HEK293 (cell line): ENCODE data around the gene CCAR1.
A peak's percentile ranks its signal among the peaks of the same experiment; 100 is the strongest.
"Not testable (repeated sequence)": the region's sequence is repeated elsewhere in the genome, so short reads cannot be mapped to it uniquely, and the experiment has no call there.

Experiments used
- CTCF ChIA-PET: fragments of 350-600 bp; formaldehyde crosslinking; extraction: SDS; loops from one replicate; lab custom pipeline; 2021; ENCODE audit warnings: antibody characterized with exemption; lab: Yijun Ruan, JAX
- POLR2A ChIA-PET: fragments of 300-600 bp; formaldehyde crosslinking; extraction: SDS; loops from one replicate; lab custom pipeline; 2020; ENCODE audit warnings: antibody characterized with exemption, inconsistent platforms; lab: Yijun Ruan, JAX
- H3K27ac ChIP-seq: fragments of 200-500 bp; sonication (Bioruptor generic); 2 replicates; pipeline ENCODE4 v1.5.1; 2014; ENCODE audit warnings: low read depth, low read length, control low read depth, inconsistent platforms; ENCODE audit errors: extremely low read depth
- H3K36me3 ChIP-seq, 2 experiments: fragments of 200-500 bp in 1 of 2; sonication (Bioruptor generic) in 1 of 2; 1 replicate in 1 of 2; 2 replicates in 1 of 2; pipeline ENCODE4 v1.5.1; 2014 to 2017; ENCODE audit warnings: inconsistent platforms in 2 of 2, low read length in 2 of 2; ENCODE audit not compliant: control insufficient read depth in 2 of 2, insufficient read depth in 1 of 2
- H3K4me1 ChIP-seq: fragments of 200-500 bp; sonication (Bioruptor generic); 2 replicates; pipeline ENCODE4 v1.5.1; 2014; ENCODE audit warnings: mild to moderate bottlenecking, low read length, inconsistent platforms; ENCODE audit not compliant: control insufficient read depth, insufficient read depth
- H3K4me3 ChIP-seq: 2 replicates; pipeline ENCODE4 v1.5.1; 2011; ENCODE audit warnings: low read depth, mild to moderate bottlenecking, control low read depth, low read length, moderate library complexity
- H3K9me3 ChIP-seq: fragments of 200-500 bp; sonication (Bioruptor generic); 2 replicates; pipeline ENCODE4 v1.5.1; 2014; ENCODE audit warnings: low read depth, low read length, inconsistent platforms; ENCODE audit not compliant: control insufficient read depth, insufficient read depth
- MYNN ChIP-seq: fragments of 450-650 bp; formaldehyde crosslinking; IDR thresholded peaks from 2 replicates; pipeline ENCODE4 v1.5.1; 2016; ENCODE audit warnings: missing biosample characterization, missing genetic modification characterization, borderline replicate concordance
- MZF1 ChIP-seq: fragments of 450-650 bp; formaldehyde crosslinking; IDR thresholded peaks from 2 replicates; pipeline ENCODE4 v1.5.1; 2017; ENCODE audit warnings: missing biosample characterization, missing genetic modification characterization, borderline replicate concordance
- ZNF121 ChIP-seq: fragments of 450-650 bp; formaldehyde crosslinking; IDR thresholded peaks from 2 replicates; pipeline ENCODE4 v1.5.1; 2016; ENCODE audit warnings: missing biosample characterization, missing genetic modification characterization
- ZNF155 ChIP-seq: fragments of 450-650 bp; formaldehyde crosslinking; IDR thresholded peaks from 2 replicates; pipeline ENCODE4 v1.5.1; 2016; ENCODE audit warnings: missing biosample characterization, missing genetic modification characterization
- ZNF19 ChIP-seq: fragments of 450-650 bp; formaldehyde crosslinking; IDR thresholded peaks from 2 replicates; pipeline ENCODE4; 2016; ENCODE audit warnings: missing biosample characterization, missing genetic modification characterization, low read depth
- ZNF202 ChIP-seq: fragments of 450-650 bp; formaldehyde crosslinking; IDR thresholded peaks from 2 replicates; pipeline ENCODE4 v1.5.1; 2016; ENCODE audit warnings: missing biosample characterization, missing genetic modification characterization, borderline replicate concordance
- ZNF266 ChIP-seq: fragments of 450-650 bp; formaldehyde crosslinking; IDR thresholded peaks from 2 replicates; pipeline ENCODE4 v1.5.1; 2016; ENCODE audit warnings: missing biosample characterization, missing genetic modification characterization, low read depth
- ZNF354C ChIP-seq: fragments of 450-650 bp; formaldehyde crosslinking; IDR thresholded peaks from 2 replicates; pipeline ENCODE4 v1.5.1; 2016; ENCODE audit warnings: missing biosample characterization, missing genetic modification characterization, low read depth, borderline replicate concordance
- ZNF394 ChIP-seq: fragments of 450-650 bp; formaldehyde crosslinking; IDR thresholded peaks from 2 replicates; pipeline ENCODE4 v1.5.1; 2016; ENCODE audit warnings: missing biosample characterization, missing genetic modification characterization, mild to moderate bottlenecking, moderate library complexity, borderline replicate concordance
- ZNF426 ChIP-seq: fragments of 450-650 bp; formaldehyde crosslinking; IDR thresholded peaks from 2 replicates; pipeline ENCODE4 v1.5.1; 2017; ENCODE audit warnings: missing biosample characterization, missing genetic modification characterization, mild to moderate bottlenecking, inconsistent platforms, moderate library complexity
- ZNF514 ChIP-seq: fragments of 450-650 bp; formaldehyde crosslinking; IDR thresholded peaks from 2 replicates; pipeline ENCODE4 v1.5.1; 2016; ENCODE audit warnings: missing biosample characterization, missing genetic modification characterization
- ZNF560 ChIP-seq: fragments of 450-650 bp; formaldehyde crosslinking; IDR thresholded peaks from 2 replicates; pipeline ENCODE4 v1.5.1; 2017; ENCODE audit warnings: missing biosample characterization, missing genetic modification characterization, borderline replicate concordance
- TF ChIP-seq, protein P1 (sequence below): fragments of 450-650 bp; formaldehyde crosslinking; IDR thresholded peaks from 2 replicates; pipeline ENCODE4 v1.5.1; 2016; ENCODE audit warnings: missing biosample characterization, missing genetic modification characterization
- TF ChIP-seq, protein P2 (sequence below): fragments of 450-650 bp; IDR thresholded peaks from 2 replicates; pipeline ENCODE4 v1.5.1; 2018; ENCODE audit warnings: missing biosample characterization, missing genetic modification characterization
- TF ChIP-seq, protein P3 (sequence below): fragments of 450-650 bp; formaldehyde crosslinking; IDR thresholded peaks from 2 replicates; pipeline ENCODE4 v1.5.1; 2016; ENCODE audit warnings: missing biosample characterization, missing genetic modification characterization
- TF ChIP-seq, protein P4 (sequence below): fragments of 450-650 bp; formaldehyde crosslinking; conservative IDR thresholded peaks from 2 replicates; pipeline ENCODE4 v1.5.1; 2016; ENCODE audit warnings: low read depth, missing biosample characterization, missing genetic modification characterization

CCAR1 gene

DNA sequence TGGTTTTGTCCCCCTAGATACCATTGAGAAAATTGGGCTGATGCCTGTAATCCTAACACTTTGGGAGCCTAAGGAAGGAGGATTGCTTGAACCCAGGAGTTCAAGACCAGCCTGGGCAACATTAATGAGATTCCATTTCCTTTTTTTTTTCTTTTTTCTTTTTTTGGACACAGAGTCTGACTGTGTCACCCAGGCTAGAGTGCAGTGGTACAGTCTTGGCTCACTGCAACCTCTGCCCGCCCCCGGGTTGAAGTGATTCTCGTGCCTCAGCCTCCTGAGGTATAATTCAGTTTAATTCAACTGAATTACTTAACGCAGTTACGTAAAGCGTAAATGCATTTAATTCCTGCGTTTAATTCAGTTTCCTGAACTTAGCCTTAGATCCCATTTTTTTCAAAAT is 13.3 kb downstream of the CCAR1 start:
- peaks cover 87% of the 10 kb centered on the region in 2 experiments for H3K36me3 ChIP-seq
- TF ChIP-seq, protein P1, sequence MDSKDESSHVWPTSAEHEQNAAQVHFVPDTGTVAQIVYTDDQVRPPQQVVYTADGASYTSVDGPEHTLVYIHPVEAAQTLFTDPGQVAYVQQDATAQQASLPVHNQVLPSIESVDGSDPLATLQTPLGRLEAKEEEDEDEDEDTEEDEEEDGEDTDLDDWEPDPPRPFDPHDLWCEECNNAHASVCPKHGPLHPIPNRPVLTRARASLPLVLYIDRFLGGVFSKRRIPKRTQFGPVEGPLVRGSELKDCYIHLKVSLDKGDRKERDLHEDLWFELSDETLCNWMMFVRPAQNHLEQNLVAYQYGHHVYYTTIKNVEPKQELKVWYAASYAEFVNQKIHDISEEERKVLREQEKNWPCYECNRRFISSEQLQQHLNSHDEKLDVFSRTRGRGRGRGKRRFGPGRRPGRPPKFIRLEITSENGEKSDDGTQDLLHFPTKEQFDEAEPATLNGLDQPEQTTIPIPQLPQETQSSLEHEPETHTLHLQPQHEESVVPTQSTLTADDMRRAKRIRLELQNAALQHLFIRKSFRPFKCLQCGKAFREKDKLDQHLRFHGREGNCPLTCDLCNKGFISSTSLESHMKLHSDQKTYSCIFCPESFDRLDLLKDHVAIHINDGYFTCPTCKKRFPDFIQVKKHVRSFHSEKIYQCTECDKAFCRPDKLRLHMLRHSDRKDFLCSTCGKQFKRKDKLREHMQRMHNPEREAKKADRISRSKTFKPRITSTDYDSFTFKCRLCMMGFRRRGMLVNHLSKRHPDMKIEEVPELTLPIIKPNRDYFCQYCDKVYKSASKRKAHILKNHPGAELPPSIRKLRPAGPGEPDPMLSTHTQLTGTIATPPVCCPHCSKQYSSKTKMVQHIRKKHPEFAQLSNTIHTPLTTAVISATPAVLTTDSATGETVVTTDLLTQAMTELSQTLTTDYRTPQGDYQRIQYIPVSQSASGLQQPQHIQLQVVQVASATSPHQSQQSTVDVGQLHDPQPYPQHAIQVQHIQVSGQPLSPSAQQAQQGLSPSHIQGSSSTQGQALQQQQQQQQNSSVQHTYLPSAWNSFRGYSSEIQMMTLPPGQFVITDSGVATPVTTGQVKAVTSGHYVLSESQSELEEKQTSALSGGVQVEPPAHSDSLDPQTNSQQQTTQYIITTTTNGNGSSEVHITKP (tag by site-specific recombination): peak; percentile 84
- no peak for TF ChIP-seq ZNF514 (tag by site-specific recombination)
- TF ChIP-seq, all 188 proteins: peak for 1
- ChIA-PET CTCF (no interaction called here), POLR2A (no interaction called here)
- H3K4me3 ChIP-seq: no peak overlapping the region
- H3K4me1 ChIP-seq: no peaks in the 10 kb centered on the region
- H3K9me3 ChIP-seq: no peaks in the 10 kb centered on the region
- H3K27ac ChIP-seq: no peak overlapping the region

DNA sequence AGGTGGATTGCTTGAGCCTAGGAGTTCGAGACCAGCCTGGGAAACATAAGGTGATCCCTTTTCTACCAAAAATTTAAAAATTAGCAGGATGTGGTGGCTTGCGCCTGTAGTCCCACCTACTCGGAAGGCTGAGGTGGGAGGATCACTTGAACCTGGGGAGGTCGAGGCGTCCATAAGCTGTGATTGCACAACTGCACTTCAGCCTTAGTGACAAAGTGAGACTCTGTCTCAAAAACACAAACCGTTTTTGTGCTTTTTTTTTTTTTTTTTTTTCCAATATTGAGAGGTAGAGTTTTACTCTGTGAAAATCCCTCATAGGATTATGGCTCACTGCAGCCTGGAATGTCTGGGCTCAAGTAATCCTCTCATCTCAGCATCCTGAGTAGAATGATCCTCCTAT is 14.1 kb downstream of the CCAR1 start:
- Histone ChIP-seq H3K9me3 (no peaks in the 10 kb centered on the region), H3K36me3 (peaks cover 87 to 88% of the 10 kb centered on the region in 2 experiments), H3K4me3 (no peak overlapping the region), H3K27ac (no peak overlapping the region), H3K4me1 (no peaks in the 10 kb centered on the region)
- TF ChIP-seq ZNF155: no peak
- TF ChIP-seq, protein P2, sequence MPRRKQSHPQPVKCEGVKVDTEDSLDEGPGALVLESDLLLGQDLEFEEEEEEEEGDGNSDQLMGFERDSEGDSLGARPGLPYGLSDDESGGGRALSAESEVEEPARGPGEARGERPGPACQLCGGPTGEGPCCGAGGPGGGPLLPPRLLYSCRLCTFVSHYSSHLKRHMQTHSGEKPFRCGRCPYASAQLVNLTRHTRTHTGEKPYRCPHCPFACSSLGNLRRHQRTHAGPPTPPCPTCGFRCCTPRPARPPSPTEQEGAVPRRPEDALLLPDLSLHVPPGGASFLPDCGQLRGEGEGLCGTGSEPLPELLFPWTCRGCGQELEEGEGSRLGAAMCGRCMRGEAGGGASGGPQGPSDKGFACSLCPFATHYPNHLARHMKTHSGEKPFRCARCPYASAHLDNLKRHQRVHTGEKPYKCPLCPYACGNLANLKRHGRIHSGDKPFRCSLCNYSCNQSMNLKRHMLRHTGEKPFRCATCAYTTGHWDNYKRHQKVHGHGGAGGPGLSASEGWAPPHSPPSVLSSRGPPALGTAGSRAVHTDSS (tag by site-specific recombination): no peak
- CTCF ChIA-PET: no interaction called here
- POLR2A ChIA-PET: interaction anchor here (0.7 kb wide), 1 partner anchor 213 kb away, joined by 10 read pairs; no protein-coding TSS in a partner anchor

DNA sequence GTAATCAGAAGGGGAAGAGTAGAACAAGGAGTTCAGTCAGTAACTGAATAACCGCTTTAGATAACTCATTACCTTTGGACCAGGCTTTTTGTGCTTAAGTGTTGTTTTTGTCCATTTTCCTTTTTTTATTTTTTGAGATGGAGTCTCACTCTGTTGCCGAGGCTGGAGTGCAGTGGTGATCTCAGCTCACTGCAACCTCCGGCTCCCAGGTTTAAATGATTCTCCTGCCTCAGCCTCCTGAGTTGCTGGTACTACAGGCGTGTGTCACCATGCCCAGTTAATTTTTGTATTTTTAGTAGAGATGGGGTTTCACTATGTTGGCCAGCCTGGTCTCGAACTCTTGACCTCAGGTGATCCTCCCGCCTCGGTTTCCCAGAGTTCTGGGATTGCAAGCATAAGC is 14.7 kb downstream of the CCAR1 start:
- POLR2A ChIA-PET, H3K27ac ChIP-seq, CTCF ChIA-PET: not testable (repeated sequence)
- TF ChIP-seq ZNF121 (tag by site-specific recombination): peak; percentile 90
- TF ChIP-seq, all 188 proteins: peak for 1; not testable (repeated sequence) for 187
- not testable (repeated sequence) for H3K4me3 ChIP-seq, H3K9me3 ChIP-seq, H3K4me1 ChIP-seq
- peaks cover 86 to 87% of the 10 kb centered on the region in 2 experiments for H3K36me3 ChIP-seq

DNA sequence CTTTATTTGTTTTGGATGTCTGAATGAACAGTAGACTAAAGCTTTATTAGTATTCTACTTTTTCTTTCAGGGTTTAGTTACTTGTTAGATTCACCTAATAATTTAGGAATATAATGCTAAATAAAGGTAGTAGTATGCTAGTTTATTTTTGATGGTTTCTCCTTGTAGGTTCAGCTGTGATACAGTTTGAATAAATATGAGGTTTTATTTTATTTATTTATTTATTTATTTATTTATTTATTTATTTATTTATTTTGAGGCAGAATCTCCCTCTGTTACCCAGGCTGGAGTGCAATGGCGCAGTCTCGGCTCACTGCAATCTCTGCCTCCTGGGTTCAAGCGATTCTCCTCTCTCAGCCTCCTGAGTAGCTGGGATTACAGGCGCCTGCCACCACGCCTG is 19.6 kb downstream of the CCAR1 start:
- CTCF ChIA-PET: interaction anchor here (0.6 kb wide), 1 partner anchor 123 kb away, joined by 3 read pairs; no protein-coding TSS in a partner anchor
- POLR2A ChIA-PET, H3K4me3 ChIP-seq, H3K4me1 ChIP-seq, H3K9me3 ChIP-seq, H3K27ac ChIP-seq: not testable (repeated sequence)
- peaks cover 84 to 96% of the 10 kb centered on the region in 2 experiments for H3K36me3 ChIP-seq
- TF ChIP-seq MZF1 (tag by site-specific recombination) (peak; percentile 31; the same call in 1 of the 2 replicates), ZNF354C (tag by site-specific recombination) (peak; percentile 76; the same call in 1 of the 2 replicates), MYNN (peak; percentile 51; the same call in 1 of the 2 replicates), ZNF426 (tag by site-specific recombination) (peak; percentile 99), ZNF202 (peak; percentile 93; the same call in 1 of the 2 replicates), ZNF121 (tag by site-specific recombination) (0 out of 2 replicates have a peak, but pooled peaks have one; percentile 62), ZNF19 (tag by site-specific recombination) (0 out of 2 replicates have a peak, but pooled peaks have one; percentile 74), ZNF394 (tag by site-specific recombination) (peak; percentile 99), ZNF266 (tag by site-specific recombination) (peak; percentile 88), ZNF560 (tag by site-specific recombination) (peak; percentile 91)
- TF ChIP-seq, protein P3, sequence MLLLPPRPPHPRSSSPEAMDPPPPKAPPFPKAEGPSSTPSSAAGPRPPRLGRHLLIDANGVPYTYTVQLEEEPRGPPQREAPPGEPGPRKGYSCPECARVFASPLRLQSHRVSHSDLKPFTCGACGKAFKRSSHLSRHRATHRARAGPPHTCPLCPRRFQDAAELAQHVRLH (tag by site-specific recombination): peak; percentile 74
- TF ChIP-seq, protein P4, sequence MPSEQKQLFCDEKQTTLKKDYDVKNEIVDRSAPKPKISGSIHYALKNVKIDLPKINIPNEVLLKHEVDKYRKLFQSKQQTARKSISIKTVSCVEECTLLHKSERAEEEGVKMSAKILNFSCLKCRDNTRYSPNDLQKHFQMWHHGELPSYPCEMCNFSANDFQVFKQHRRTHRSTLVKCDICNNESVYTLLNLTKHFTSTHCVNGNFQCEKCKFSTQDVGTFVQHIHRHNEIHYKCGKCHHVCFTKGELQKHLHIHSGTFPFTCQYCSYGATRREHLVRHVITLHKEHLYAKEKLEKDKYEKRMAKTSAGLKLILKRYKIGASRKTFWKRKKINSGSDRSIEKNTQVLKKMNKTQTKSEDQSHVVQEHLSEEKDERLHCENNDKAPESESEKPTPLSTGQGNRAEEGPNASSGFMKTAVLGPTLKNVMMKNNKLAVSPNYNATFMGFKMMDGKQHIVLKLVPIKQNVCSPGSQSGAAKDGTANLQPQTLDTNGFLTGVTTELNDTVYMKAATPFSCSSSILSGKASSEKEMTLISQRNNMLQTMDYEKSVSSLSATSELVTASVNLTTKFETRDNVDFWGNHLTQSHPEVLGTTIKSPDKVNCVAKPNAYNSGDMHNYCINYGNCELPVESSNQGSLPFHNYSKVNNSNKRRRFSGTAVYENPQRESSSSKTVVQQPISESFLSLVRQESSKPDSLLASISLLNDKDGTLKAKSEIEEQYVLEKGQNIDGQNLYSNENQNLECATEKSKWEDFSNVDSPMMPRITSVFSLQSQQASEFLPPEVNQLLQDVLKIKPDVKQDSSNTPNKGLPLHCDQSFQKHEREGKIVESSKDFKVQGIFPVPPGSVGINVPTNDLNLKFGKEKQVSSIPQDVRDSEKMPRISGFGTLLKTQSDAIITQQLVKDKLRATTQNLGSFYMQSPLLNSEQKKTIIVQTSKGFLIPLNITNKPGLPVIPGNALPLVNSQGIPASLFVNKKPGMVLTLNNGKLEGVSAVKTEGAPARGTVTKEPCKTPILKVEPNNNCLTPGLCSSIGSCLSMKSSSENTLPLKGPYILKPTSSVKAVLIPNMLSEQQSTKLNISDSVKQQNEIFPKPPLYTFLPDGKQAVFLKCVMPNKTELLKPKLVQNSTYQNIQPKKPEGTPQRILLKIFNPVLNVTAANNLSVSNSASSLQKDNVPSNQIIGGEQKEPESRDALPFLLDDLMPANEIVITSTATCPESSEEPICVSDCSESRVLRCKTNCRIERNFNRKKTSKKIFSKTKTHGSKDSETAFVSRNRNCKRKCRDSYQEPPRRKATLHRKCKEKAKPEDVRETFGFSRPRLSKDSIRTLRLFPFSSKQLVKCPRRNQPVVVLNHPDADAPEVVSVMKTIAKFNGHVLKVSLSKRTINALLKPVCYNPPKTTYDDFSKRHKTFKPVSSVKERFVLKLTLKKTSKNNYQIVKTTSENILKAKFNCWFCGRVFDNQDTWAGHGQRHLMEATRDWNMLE (tag by site-specific recombination): peak; percentile 96
